ENCODE results near the gene SH3RF3. TPM values are rescaled to one million over a fixed set of nuclear protein-coding genes. Genes with fewer than 3 reads are reported as not detected.

Gene SH3RF3
- total RNA-seq, 1 donor from 2014 or later: 7.3 TPM

DNA sequence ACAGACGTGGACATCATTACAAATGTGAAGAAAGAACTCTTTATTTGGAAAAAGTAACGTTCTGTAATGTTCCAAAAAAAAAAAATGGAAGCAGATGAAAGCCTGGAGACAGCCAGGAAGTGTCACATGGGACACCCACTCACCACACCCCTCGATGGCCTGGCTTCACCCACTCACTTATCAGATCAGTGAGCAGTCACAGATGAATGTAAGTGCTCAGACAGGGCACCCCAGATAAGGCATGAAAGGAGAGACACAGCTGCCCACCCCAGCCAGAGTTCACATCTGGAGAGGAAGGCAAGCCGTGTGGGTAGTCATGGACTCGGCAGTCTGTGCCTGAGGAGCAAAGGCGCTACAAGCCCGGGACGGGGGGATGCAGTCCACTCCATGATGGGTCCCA, 379.6 kb downstream of the SH3RF3 start:
- Mint-ChIP-seq H3K9me3 (ENCODE audit: unreplicated experiment) (no peaks in the 10 kb centered on the region), H3K27ac (ENCODE audit: unreplicated experiment) (no peak overlapping the region), H3K36me3 (ENCODE audit: low read depth, unreplicated experiment) (peaks cover 10% of the 10 kb centered on the region), H3K27me3 (ENCODE audit: low read depth, unreplicated experiment) (peaks cover 32% of the 10 kb centered on the region), H3K4me3 (ENCODE audit: unreplicated experiment) (no peak overlapping the region), H3K4me1 (ENCODE audit: low read depth, unreplicated experiment) (no peaks in the 10 kb centered on the region)
- DNase-seq (ENCODE audit: low read depth) (no peak), FAIRE-seq (no peak)
- Histone ChIP-seq H3K4me1 (ENCODE audit: insufficient read depth, low read length) (no peaks in the 10 kb centered on the region), H3K27ac (ENCODE audit: low read depth, low read length) (no peak overlapping the region), H3K9me3 (ENCODE audit: insufficient read depth, low read depth, low read length) (peaks cover 7% of the 10 kb centered on the region), H3K4me2 (ENCODE audit: low read length) (no peak overlapping the region), H3K36me3 (ENCODE audit: insufficient read depth, low read length) (no peaks in the 10 kb centered on the region), H3K79me2 (ENCODE audit: insufficient read depth, low read length) (no peaks in the 10 kb centered on the region), H2AFZ (ENCODE audit: low read depth, low read length) (no peak overlapping the region), H3K4me3 (ENCODE audit: insufficient read depth, low read depth, low read length) (no peak overlapping the region), H3K27me3 (ENCODE audit: insufficient read depth, low read length) (no peaks in the 10 kb centered on the region), H3K9ac (ENCODE audit: low read length) (no peak overlapping the region), H4K20me1 (ENCODE audit: insufficient read depth, low read length) (no peaks in the 10 kb centered on the region)
- TF ChIP-seq EZH2 (IDR thresholded peaks at IDR 0.05; ENCODE audit: insufficient read depth, low read length): no peak
- no peak for TF ChIP-seq CTCF (IDR thresholded peaks at IDR 0.05; ENCODE audit: insufficient read depth, low read depth, low read length)

DNA sequence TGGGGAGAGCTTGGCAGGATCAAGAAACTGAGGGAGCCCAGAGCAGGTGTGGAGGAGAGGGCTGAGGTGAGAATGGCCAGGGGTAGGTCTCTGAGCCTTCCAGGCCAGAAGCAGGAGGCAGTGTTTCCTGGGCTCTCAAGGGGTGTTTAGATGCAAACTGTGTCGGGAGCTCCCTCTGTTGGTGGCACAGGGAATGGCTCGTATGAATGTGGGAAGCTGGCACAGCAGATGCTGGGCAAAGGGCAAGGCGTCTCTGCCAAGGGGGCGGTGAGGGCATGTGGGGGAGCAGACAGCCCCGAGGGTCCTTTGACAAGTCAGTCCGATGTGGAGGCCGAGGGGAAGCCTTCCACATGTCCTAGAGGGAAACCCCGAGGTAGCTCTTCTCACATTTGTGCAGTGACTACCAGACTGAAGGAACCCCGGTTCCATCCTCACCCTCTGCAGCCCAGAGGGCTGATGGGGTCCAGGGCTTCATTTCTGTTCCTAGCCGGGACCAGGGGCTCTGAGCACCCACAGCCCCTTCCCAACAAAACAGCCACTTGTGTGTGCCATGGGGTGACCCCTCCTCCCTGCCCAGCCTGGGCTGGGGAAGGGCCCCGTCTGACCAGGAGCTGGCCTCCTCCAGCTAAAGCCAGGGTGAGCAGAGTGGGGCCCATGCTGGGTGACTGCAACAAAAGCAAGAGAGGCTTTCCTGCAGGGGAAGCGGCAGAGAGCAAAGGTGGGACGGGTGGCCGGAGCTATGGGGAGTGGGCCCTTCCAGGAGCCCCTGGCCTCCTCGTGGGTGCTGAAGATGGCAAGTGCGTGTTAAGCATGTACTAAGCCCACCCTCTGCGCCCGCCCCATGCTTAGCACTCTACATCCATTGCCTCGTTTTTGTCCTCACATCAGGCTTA, 381.4 kb downstream of the SH3RF3 start:
- peaks cover 7% of the 10 kb centered on the region for H3K9me3 ChIP-seq (ENCODE audit: insufficient read depth, low read depth, low read length)
- H3K79me2 ChIP-seq (ENCODE audit: insufficient read depth, low read length): no peaks in the 10 kb centered on the region
- H3K27ac ChIP-seq (ENCODE audit: low read depth, low read length): no peak overlapping the region
- H3K27me3 ChIP-seq (ENCODE audit: insufficient read depth, low read length): no peaks in the 10 kb centered on the region
- no peak overlapping the region for H2AFZ ChIP-seq (ENCODE audit: low read depth, low read length)
- H3K4me3 ChIP-seq (ENCODE audit: insufficient read depth, low read depth, low read length): no peak overlapping the region
- Mint-ChIP-seq H3K4me1 (ENCODE audit: low read depth, unreplicated experiment) (no peaks in the 10 kb centered on the region), H3K9me3 (ENCODE audit: unreplicated experiment) (no peaks in the 10 kb centered on the region), H3K36me3 (ENCODE audit: low read depth, unreplicated experiment) (peaks cover 3% of the 10 kb centered on the region), H3K4me3 (ENCODE audit: unreplicated experiment) (no peak overlapping the region), H3K27ac (ENCODE audit: unreplicated experiment) (peak overlapping the region; percentile 23), H3K27me3 (ENCODE audit: low read depth, unreplicated experiment) (peaks cover 29% of the 10 kb centered on the region)
- peak; percentile 26 for DNase-seq (ENCODE audit: low read depth)
- TF ChIP-seq CTCF (IDR thresholded peaks at IDR 0.05; ENCODE audit: insufficient read depth, low read depth, low read length) (peak; percentile 92), EZH2 (IDR thresholded peaks at IDR 0.05; ENCODE audit: insufficient read depth, low read length) (no peak)
- H3K36me3 ChIP-seq (ENCODE audit: insufficient read depth, low read length): no peaks in the 10 kb centered on the region
- no peak overlapping the region for H3K4me2 ChIP-seq (ENCODE audit: low read length)
- H3K9ac ChIP-seq (ENCODE audit: low read length): no peak overlapping the region
- peak; percentile 52 for FAIRE-seq
- H4K20me1 ChIP-seq (ENCODE audit: insufficient read depth, low read length): no peaks in the 10 kb centered on the region
- peaks cover 10% of the 10 kb centered on the region for H3K4me1 ChIP-seq (ENCODE audit: insufficient read depth, low read length)

- FAIRE-seq (no peak), DNase-seq (ENCODE audit: low read depth) (no peak)
- Histone ChIP-seq H3K4me2 (ENCODE audit: low read length) (no peak overlapping the region), H3K27me3 (ENCODE audit: insufficient read depth, low read length) (no peaks in the 10 kb centered on the region), H3K4me1 (ENCODE audit: insufficient read depth, low read length) (peaks cover 10% of the 10 kb centered on the region), H3K4me3 (ENCODE audit: insufficient read depth, low read depth, low read length) (no peak overlapping the region), H3K9ac (ENCODE audit: low read length) (no peak overlapping the region), H3K79me2 (ENCODE audit: insufficient read depth, low read length) (no peaks in the 10 kb centered on the region), H2AFZ (ENCODE audit: low read depth, low read length) (no peak overlapping the region), H3K9me3 (ENCODE audit: insufficient read depth, low read depth, low read length) (no peaks in the 10 kb centered on the region), H4K20me1 (ENCODE audit: insufficient read depth, low read length) (no peaks in the 10 kb centered on the region), H3K36me3 (ENCODE audit: insufficient read depth, low read length) (no peaks in the 10 kb centered on the region), H3K27ac (ENCODE audit: low read depth, low read length) (no peak overlapping the region)
- Mint-ChIP-seq H3K4me1 (ENCODE audit: low read depth, unreplicated experiment) (no peaks in the 10 kb centered on the region), H3K36me3 (ENCODE audit: low read depth, unreplicated experiment) (peaks cover 3% of the 10 kb centered on the region), H3K27ac (ENCODE audit: unreplicated experiment) (no peak overlapping the region), H3K4me3 (ENCODE audit: unreplicated experiment) (no peak overlapping the region), H3K9me3 (ENCODE audit: unreplicated experiment) (no peaks in the 10 kb centered on the region), H3K27me3 (ENCODE audit: low read depth, unreplicated experiment) (peaks cover 27% of the 10 kb centered on the region)
- TF ChIP-seq CTCF (IDR thresholded peaks at IDR 0.05; ENCODE audit: insufficient read depth, low read depth, low read length) (no peak), EZH2 (IDR thresholded peaks at IDR 0.05; ENCODE audit: insufficient read depth, low read length) (no peak)
Observed at GRCh38 chr2:109511168-109511567, 382.2 kb downstream of the SH3RF3 start.
